HepG2 (cell line): ENCODE data around the gene CEMP1. TPM values are rescaled to one million over a fixed set of nuclear protein-coding genes. Genes with fewer than 3 reads are reported as not detected.

ENCODE experiments used
- ATAC-seq: fragments of 200-7000 bp; cut with Tn5 transposase; 3 replicates; pipeline ENCODE4 v1.9.1; 2020; ENCODE audit warnings: mild to moderate bottlenecking, moderate library complexity
- BruUV-seq: library from RNA; stranded (reverse); fragments of 400-500 nt; replicated peaks from 2 replicates; lab custom pipeline; 2021; lab: Mats Ljungman, UMichigan
- CTCF ChIA-PET: fragments of 300-600 bp; formaldehyde crosslinking; extraction: SDS; loops from one replicate; lab custom pipeline; 2021; ENCODE audit warnings: low total read pairs, inconsistent platforms, low intra/inter-chr PET ratio; lab: Yijun Ruan, JAX
- POLR2A ChIA-PET: fragments of 350-600 bp; sonication (Branson Sonifier 250); formaldehyde crosslinking; loops from one replicate; lab custom pipeline; 2020; ENCODE audit warnings: antibody characterized with exemption, inconsistent platforms; lab: Yijun Ruan, JAX
- DNase-seq: peaks from one replicate; pipeline ENCODE4 v3.0.0-alpha.2; 2015; ENCODE audit warnings: low spot score
- FAIRE-seq: peaks from 3 replicates; lab custom pipeline; 2011; peaks lifted over from hg19 to GRCh38; lab: Jason Lieb, UNC
- H2AFZ ChIP-seq: one replicate; pipeline ENCODE4 v1.6.1; 2011; ENCODE audit warnings: low read length, inconsistent platforms
- H3K27ac ChIP-seq: fragments of 300-600 bp; 3 replicates; pipeline ENCODE4 v1.8.0; 2011; ENCODE audit warnings: mixed run types, mild to moderate bottlenecking, mixed read lengths, low read length, inconsistent platforms; ENCODE audit not compliant: insufficient read depth; ENCODE audit errors: extremely low read length
- H3K27me3 ChIP-seq, 2 experiments: fragments of 200-600 bp in 1 of 2; 2 replicates in 1 of 2; 3 replicates in 1 of 2; pipeline versions ENCODE4 v1.6.0 to v1.8.0; 2011; ENCODE audit warnings: low read length in 2 of 2, mild to moderate bottlenecking in 2 of 2, moderate library complexity in 2 of 2, inconsistent platforms in 1 of 2; ENCODE audit not compliant: insufficient read depth in 2 of 2, control insufficient read depth in 1 of 2
- H3K36me3 ChIP-seq, 2 experiments: fragments of 200-600 bp in 1 of 2; replicated peaks in 1 of 2; 2 replicates in 1 of 2; 3 replicates in 1 of 2; pipeline versions ENCODE4 v1.5.1 to v1.8.0; 2011; ENCODE audit warnings: low read length in 2 of 2, inconsistent platforms in 1 of 2; ENCODE audit not compliant: insufficient read depth in 2 of 2, control insufficient read depth in 1 of 2
- H3K4me1 ChIP-seq: 2 replicates; pipeline ENCODE4 v1.5.1; 2012; ENCODE audit warnings: low read length, inconsistent platforms; ENCODE audit not compliant: insufficient read depth
- H3K4me2 ChIP-seq: 2 replicates; pipeline ENCODE4 v1.6.0; 2011; ENCODE audit warnings: low read depth, low read length, inconsistent platforms
- H3K4me3 ChIP-seq, 3 experiments: fragments of 200-600 bp in 1 of 3; sonication (generic), shearing (Covaris generic) in 1 of 3; replicated peaks in 1 of 3; 2 replicates each; pipeline ENCODE4 v1.5.1; 2011 to 2016; ENCODE audit warnings: low read length in 3 of 3, inconsistent platforms in 2 of 3, low read depth in 2 of 3, mild to moderate bottlenecking in 2 of 3, control low read depth in 1 of 3, mixed read lengths in 1 of 3; ENCODE audit not compliant: insufficient read depth in 1 of 3
- H3K79me2 ChIP-seq: one replicate; pipeline ENCODE4 v1.6.1; 2011; ENCODE audit warnings: low read length, inconsistent platforms; ENCODE audit not compliant: insufficient read depth
- H3K9ac ChIP-seq: 2 replicates; pipeline ENCODE4 v1.6.0; 2011; ENCODE audit warnings: mild to moderate bottlenecking, low read depth, low read length, inconsistent platforms; ENCODE audit not compliant: insufficient read depth
- H3K9me3 ChIP-seq: 2 replicates; pipeline ENCODE4 v1.5.1; 2012; ENCODE audit warnings: mild to moderate bottlenecking, low read length
- H4K20me1 ChIP-seq: 2 replicates; pipeline ENCODE4 v1.6.0; 2011; ENCODE audit warnings: inconsistent platforms, mild to moderate bottlenecking, low read length, moderate library complexity; ENCODE audit not compliant: insufficient read depth
- ARID2 ChIP-seq: sonication (generic); formaldehyde crosslinking; IDR thresholded peaks from 2 replicates; pipeline ENCODE4 v1.8.1; 2022; ENCODE audit warnings: mild to moderate bottlenecking, missing genetic modification reagents, borderline replicate concordance
- DPF2 ChIP-seq: sonication (generic); formaldehyde crosslinking; IDR thresholded peaks from 2 replicates; pipeline ENCODE4 v1.4.0; 2020; ENCODE audit warnings: mild to moderate bottlenecking, low read depth, missing genetic modification reagents, borderline replicate concordance
- HDAC1 ChIP-seq: sonication (generic); formaldehyde crosslinking; IDR thresholded peaks from 2 replicates; pipeline ENCODE4 v1.5.1; 2020; ENCODE audit warnings: mild to moderate bottlenecking, missing genetic modification reagents
- NR2F2 ChIP-seq: IDR thresholded peaks from 2 replicates; pipeline ENCODE4 v1.6.1; 2012; ENCODE audit warnings: low read depth, inconsistent platforms, borderline replicate concordance
- RFX3 ChIP-seq: IDR thresholded peaks from 2 replicates; pipeline ENCODE4 v1.6.1; 2016; ENCODE audit warnings: missing biosample characterization, missing genetic modification reagents
- RXRA ChIP-seq: sonication (generic); formaldehyde crosslinking; IDR thresholded peaks from 2 replicates; pipeline ENCODE4 v1.5.1; 2020; ENCODE audit warnings: missing genetic modification reagents
- TAF1 ChIP-seq: sonication (generic); formaldehyde crosslinking; IDR thresholded peaks from 2 replicates; pipeline ENCODE4 v1.4.0; 2020; ENCODE audit warnings: missing genetic modification reagents
- ZBTB42 ChIP-seq: sonication (generic); formaldehyde crosslinking; IDR thresholded peaks from 2 replicates; pipeline ENCODE4 v1.5.0; 2020; ENCODE audit warnings: mild to moderate bottlenecking, missing genetic modification reagents
- ZMAT3 ChIP-seq: sonication (generic); formaldehyde crosslinking; conservative IDR thresholded peaks from 2 replicates; pipeline ENCODE4 v1.7.0; 2021; ENCODE audit warnings: missing genetic modification reagents
- ZSCAN25 ChIP-seq: sonication (generic); formaldehyde crosslinking; IDR thresholded peaks from 2 replicates; pipeline ENCODE4 v1.8.0; 2022; ENCODE audit warnings: mild to moderate bottlenecking, missing genetic modification reagents
- WGBS: methylation state at CpG from one replicate; pipeline ENCODE4 v1.1.6; 2017; ENCODE audit warnings: low lambda C conversion rate; 5-methylcytosine and 5-hydroxymethylcytosine counted together
- in situ Hi-C: cut with HindIII; loops from 2 replicates; pipeline ENCODE4 v1.10.0; 2017; ENCODE audit warnings: low pct_unique_long_range_greater_than_20kb; ENCODE audit not compliant: extremely low pct_ligation_motif_present
- intact Hi-C: fragments of 100-400 bp; cut with micrococcal nuclease; formaldehyde crosslinking; loops from one replicate; pipeline ENCODE4 v1.10.0; 2022; ENCODE audit not compliant: unreplicated experiment
- polyA plus RNA-seq, 8 experiments: library from polyadenylated mRNA; depleted of rRNA in 3 of 8; stranded (reverse) in 7 of 8; unstranded in 1 of 8; fragments of >200 nt; fragmentation: Illumina TruSeq in 4 of 8; extraction: Trizol in 4 of 8; gene quantifications; 2 replicates each; pipeline versions ENCODE4 v1.2.1 to v1.2.3, GENCODE V29; 2011 to 2016; ENCODE audit warnings: low read depth in 4 of 8, missing spikeins in 1 of 8, mixed read lengths in 1 of 8; ENCODE audit not compliant: insufficient read depth in 1 of 8
- total RNA-seq, 5 experiments: library from RNA; depleted of rRNA; stranded (reverse); fragments of >200 nt; fragmentation: Illumina TruSeq; extraction: Trizol; gene quantifications; 2 replicates each; pipeline ENCODE4 v1.2.3, GENCODE V29; 2016; ENCODE audit warnings: low read depth in 1 of 5
- TF ChIP-seq, protein P1 (sequence below): sonication (generic); formaldehyde crosslinking; IDR thresholded peaks from 2 replicates; pipeline ENCODE4 v1.4.0; 2020; ENCODE audit warnings: mild to moderate bottlenecking, missing genetic modification reagents
- TF ChIP-seq, protein P2 (sequence below): sonication (generic); formaldehyde crosslinking; IDR thresholded peaks from 2 replicates; pipeline ENCODE4 v1.8.1; 2023; ENCODE audit warnings: mild to moderate bottlenecking, inconsistent platforms, moderate library complexity, missing genetic modification reagents, borderline replicate concordance
- TF ChIP-seq, protein P3 (sequence below): sonication (generic); formaldehyde crosslinking; IDR thresholded peaks from 2 replicates; pipeline ENCODE4 v1.5.1; 2020; ENCODE audit warnings: mild to moderate bottlenecking, missing genetic modification reagents, moderate library complexity
- TF ChIP-seq, protein P4 (sequence below): sonication (generic); formaldehyde crosslinking; IDR thresholded peaks from 2 replicates; pipeline ENCODE4 v1.4.0; 2020; ENCODE audit warnings: low read depth, missing genetic modification reagents

Gene CEMP1
- total and polyA plus RNA-seq, 2 of the 13 experiments (the other 11 are each of a cell fraction or from before 2014, with no cell fraction given), result not detected

DNA sequence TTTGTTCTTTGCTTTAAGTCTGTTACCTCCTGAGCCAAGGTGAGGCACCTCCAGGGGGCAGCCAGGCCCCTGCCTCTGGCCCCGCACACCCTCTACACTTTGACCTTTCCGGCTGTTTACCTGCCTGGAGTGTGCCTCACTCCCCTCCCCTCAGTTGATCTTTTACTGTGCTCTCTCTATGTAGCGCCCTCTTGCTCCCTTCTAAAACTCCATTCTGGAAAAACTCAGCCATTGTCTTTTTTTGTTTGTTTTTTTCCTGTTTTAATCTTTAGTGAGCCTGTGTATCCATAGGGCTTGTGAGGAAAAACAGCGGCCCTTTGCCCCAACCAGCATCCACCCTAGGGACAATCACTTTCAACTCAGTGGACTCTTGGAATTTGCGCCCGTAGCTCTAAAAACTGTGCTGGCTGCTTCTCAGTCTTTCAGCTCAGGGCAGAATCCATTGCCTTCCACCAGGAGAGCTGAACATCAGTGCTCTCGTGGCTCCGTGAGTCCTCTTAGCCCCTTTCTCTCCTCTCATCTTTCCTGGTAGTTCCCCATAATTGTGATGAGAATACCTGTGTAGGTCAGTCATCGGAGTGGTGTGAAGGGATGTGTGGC, 6.8 kb downstream of the CEMP1 start:
- BruUV-seq, result TSS peak; percentile 31
- Histone ChIP-seq H3K79me2 (peaks cover 39% of the 10 kb centered on the region), H3K9ac (peak overlapping the region; percentile 67), H3K27ac (peak overlapping the region; percentile 92), H2AFZ (no peak overlapping the region), H3K9me3 (no peaks in the 10 kb centered on the region), H3K4me3 (peak overlapping the region; percentile 26 to 56 (median 38)), H3K4me1 (peaks cover 74% of the 10 kb centered on the region), H4K20me1 (peaks cover 3% of the 10 kb centered on the region; the same call in 1 of the 2 replicates), H3K27me3 (no peaks in the 10 kb centered on the region), H3K4me2 (peak overlapping the region; percentile 78), H3K36me3 (peaks cover 16 to 45% of the 10 kb centered on the region in 2 experiments)
- FAIRE-seq (peak; percentile 99), DNase-seq (peak; percentile 93), ATAC-seq (peak; percentile 75)
- in situ Hi-C loops (no loop called here), intact Hi-C loops (no loop called here)
- WGBS, result 0% methylated on average over 9 of the region's 9 CpGs
- CTCF ChIA-PET, result interaction anchor here (1.2 to 1.3 kb wide), 2 partner anchors 11 to 12 kb away, joined by 3 read pairs; partner anchors contain the start of gene ATP6V0C
- POLR2A ChIA-PET, result interaction anchor here (0.8 to 2.6 kb wide), 6 partner anchors 8 to 369 kb away, joined by 3 to 42 read pairs (median 10); partner anchors contain the start of genes ATP6V0C, PDPK1, TEDC2 and TRAF7
- TF ChIP-seq ARID2 (CRISPR knock-in tag), result 0 out of 2 replicates have a peak, but pooled peaks have one; percentile 55
- TF ChIP-seq, protein P1, sequence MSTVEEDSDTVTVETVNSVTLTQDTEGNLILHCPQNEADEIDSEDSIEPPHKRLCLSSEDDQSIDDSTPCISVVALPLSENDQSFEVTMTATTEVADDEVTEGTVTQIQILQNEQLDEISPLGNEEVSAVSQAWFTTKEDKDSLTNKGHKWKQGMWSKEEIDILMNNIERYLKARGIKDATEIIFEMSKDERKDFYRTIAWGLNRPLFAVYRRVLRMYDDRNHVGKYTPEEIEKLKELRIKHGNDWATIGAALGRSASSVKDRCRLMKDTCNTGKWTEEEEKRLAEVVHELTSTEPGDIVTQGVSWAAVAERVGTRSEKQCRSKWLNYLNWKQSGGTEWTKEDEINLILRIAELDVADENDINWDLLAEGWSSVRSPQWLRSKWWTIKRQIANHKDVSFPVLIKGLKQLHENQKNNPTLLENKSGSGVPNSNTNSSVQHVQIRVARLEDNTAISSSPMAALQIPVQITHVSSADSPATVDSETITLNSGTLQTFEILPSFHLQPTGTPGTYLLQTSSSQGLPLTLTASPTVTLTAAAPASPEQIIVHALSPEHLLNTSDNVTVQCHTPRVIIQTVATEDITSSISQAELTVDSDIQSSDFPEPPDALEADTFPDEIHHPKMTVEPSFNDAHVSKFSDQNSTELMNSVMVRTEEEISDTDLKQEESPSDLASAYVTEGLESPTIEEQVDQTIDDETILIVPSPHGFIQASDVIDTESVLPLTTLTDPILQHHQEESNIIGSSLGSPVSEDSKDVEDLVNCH (CRISPR knock-in tag), result no peak
- TF ChIP-seq HDAC1, result peak; percentile 77
- TF ChIP-seq ZBTB42, result no peak
- TF ChIP-seq, protein P2, sequence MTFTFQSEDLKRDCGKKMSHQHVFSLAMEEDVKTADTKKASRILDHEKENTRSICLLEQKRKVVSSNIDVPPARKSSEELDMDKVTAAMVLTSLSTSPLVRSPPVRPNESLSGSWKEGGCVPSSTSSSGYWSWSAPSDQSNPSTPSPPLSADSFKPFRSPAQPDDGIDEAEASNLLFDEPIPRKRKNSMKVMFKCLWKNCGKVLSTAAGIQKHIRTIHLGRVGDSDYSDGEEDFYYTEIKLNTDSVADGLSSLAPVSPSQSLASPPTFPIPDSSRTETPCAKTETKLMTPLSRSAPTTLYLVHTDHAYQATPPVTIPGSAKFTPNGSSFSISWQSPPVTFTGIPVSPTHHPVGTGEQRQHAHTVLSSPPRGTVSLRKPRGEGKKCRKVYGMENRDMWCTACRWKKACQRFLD (CRISPR knock-in tag), result no peak
- peak; percentile 50; the same call in 1 of the 2 replicates for TF ChIP-seq ZMAT3
- TF ChIP-seq, protein P3, sequence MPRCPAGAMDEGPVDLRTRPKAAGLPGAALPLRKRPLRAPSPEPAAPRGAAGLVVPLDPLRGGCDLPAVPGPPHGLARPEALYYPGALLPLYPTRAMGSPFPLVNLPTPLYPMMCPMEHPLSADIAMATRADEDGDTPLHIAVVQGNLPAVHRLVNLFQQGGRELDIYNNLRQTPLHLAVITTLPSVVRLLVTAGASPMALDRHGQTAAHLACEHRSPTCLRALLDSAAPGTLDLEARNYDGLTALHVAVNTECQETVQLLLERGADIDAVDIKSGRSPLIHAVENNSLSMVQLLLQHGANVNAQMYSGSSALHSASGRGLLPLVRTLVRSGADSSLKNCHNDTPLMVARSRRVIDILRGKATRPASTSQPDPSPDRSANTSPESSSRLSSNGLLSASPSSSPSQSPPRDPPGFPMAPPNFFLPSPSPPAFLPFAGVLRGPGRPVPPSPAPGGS, result peak; percentile 80; the same call in 1 of the 2 replicates
- no peak for TF ChIP-seq RFX3
- no peak for TF ChIP-seq TAF1 (CRISPR knock-in tag)
- TF ChIP-seq RXRA, result peak; percentile 98
- peak; percentile 77; the same call in 1 of the 2 replicates for TF ChIP-seq ZSCAN25 (CRISPR knock-in tag)
- peak; percentile 27; the same call in 1 of the 2 replicates for TF ChIP-seq DPF2 (CRISPR knock-in tag)
- TF ChIP-seq NR2F2, result peak; percentile 94
- TF ChIP-seq, protein P4, sequence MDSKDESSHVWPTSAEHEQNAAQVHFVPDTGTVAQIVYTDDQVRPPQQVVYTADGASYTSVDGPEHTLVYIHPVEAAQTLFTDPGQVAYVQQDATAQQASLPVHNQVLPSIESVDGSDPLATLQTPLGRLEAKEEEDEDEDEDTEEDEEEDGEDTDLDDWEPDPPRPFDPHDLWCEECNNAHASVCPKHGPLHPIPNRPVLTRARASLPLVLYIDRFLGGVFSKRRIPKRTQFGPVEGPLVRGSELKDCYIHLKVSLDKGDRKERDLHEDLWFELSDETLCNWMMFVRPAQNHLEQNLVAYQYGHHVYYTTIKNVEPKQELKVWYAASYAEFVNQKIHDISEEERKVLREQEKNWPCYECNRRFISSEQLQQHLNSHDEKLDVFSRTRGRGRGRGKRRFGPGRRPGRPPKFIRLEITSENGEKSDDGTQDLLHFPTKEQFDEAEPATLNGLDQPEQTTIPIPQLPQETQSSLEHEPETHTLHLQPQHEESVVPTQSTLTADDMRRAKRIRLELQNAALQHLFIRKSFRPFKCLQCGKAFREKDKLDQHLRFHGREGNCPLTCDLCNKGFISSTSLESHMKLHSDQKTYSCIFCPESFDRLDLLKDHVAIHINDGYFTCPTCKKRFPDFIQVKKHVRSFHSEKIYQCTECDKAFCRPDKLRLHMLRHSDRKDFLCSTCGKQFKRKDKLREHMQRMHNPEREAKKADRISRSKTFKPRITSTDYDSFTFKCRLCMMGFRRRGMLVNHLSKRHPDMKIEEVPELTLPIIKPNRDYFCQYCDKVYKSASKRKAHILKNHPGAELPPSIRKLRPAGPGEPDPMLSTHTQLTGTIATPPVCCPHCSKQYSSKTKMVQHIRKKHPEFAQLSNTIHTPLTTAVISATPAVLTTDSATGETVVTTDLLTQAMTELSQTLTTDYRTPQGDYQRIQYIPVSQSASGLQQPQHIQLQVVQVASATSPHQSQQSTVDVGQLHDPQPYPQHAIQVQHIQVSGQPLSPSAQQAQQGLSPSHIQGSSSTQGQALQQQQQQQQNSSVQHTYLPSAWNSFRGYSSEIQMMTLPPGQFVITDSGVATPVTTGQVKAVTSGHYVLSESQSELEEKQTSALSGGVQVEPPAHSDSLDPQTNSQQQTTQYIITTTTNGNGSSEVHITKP (CRISPR knock-in tag), result peak; percentile 87; the same call in 1 of the 2 replicates
